HCT116 (cell line): Measurements from ENCODE around the gene CDKL1. TPM values are rescaled to one million over a fixed set of nuclear protein-coding genes. Genes with fewer than 3 reads are reported as not detected.

Experiments
- ATAC-seq: fragments of 200-7000 bp; cut with Tn5 transposase; 2 replicates; pipeline ENCODE4 v1.9.1; 2020; ENCODE audit warnings: mild to moderate bottlenecking, moderate library complexity
- BruUV-seq: library from RNA; stranded (reverse); fragments of 400-500 nt; replicated peaks from 2 replicates; lab custom pipeline; 2021; lab: Mats Ljungman, UMichigan
- CTCF ChIA-PET: fragments of 300-600 bp; sonication (Branson Sonifier 250); formaldehyde crosslinking; loops from one replicate; lab custom pipeline; 2021; ENCODE audit warnings: antibody characterized with exemption; lab: Charles Lee
- POLR2A ChIA-PET: fragments of 300-600, 350-600 bp; sonication (Branson Sonifier 250); formaldehyde crosslinking; loops from one replicate; lab custom pipeline; 2021; ENCODE audit warnings: antibody characterized with exemption; lab: Charles Lee
- RAD21 ChIA-PET, 2 experiments: fragments of 300-600 bp; sonication (Branson Sonifier 250); formaldehyde crosslinking; loops; one replicate each; lab custom pipeline; 2023; ENCODE audit warnings: low total read pairs in 2 of 2; ENCODE audit not compliant: uncharacterized antibody in 2 of 2, unreplicated experiment in 2 of 2, low non-redundant PET in 1 of 2; lab: Charles Lee
- DNase-seq: peaks from one replicate; pipeline ENCODE4 v3.0.0-alpha.2; 2010; ENCODE audit warnings: low read depth, low spot score
- H2AFZ ChIP-seq: fragments of 200-600 bp; shearing (Covaris generic), sonication (generic); 2 replicates; pipeline ENCODE4 v1.6.1; 2017; ENCODE audit warnings: low read depth, mixed run types, mixed read lengths, antibody characterized with exemption, low read length; ENCODE audit not compliant: poor library complexity, severe bottlenecking
- H3K27ac ChIP-seq: 2 replicates; pipeline ENCODE4 v1.5.1; 2012; ENCODE audit warnings: low read depth, low read length
- H3K27me3 ChIP-seq: fragments of 200-600 bp; sonication (generic); 2 replicates; pipeline ENCODE4 v1.6.1; 2016; ENCODE audit warnings: mixed run types, low read length, mixed read lengths; ENCODE audit not compliant: insufficient read depth
- H3K36me3 ChIP-seq, 2 experiments: fragments of 200-500 bp in 1 of 2; fragments of 200-600 bp in 1 of 2; sonication (Bioruptor generic) in 1 of 2; sonication (generic) in 1 of 2; 2 replicates each; pipeline versions ENCODE4 v1.5.1 to v1.6.1; 2014 to 2016; ENCODE audit warnings: low read length in 2 of 2, inconsistent platforms in 1 of 2, mixed read lengths in 1 of 2, mixed run types in 1 of 2; ENCODE audit not compliant: insufficient read depth in 2 of 2, control insufficient read depth in 1 of 2
- H3K4me1 ChIP-seq, 2 experiments: fragments of 200-600 bp in 1 of 2; sonication (generic) in 1 of 2; 2 replicates each; pipeline versions ENCODE4 v1.5.1 to v1.6.1; 2012 to 2017; ENCODE audit warnings: low read length in 2 of 2, inconsistent platforms in 1 of 2, mild to moderate bottlenecking in 1 of 2, mixed read lengths in 1 of 2, mixed run types in 1 of 2, moderate library complexity in 1 of 2; ENCODE audit not compliant: insufficient read depth in 2 of 2, control insufficient read depth in 1 of 2
- H3K4me2 ChIP-seq: fragments of 200-600 bp; sonication (generic); 2 replicates; pipeline ENCODE4 v1.6.1; 2017; ENCODE audit warnings: mixed run types, low read length, mixed read lengths
- H3K4me3 ChIP-seq, 2 experiments: fragments of 200-600 bp in 1 of 2; sonication (generic) in 1 of 2; replicated peaks in 1 of 2; 2 replicates each; pipeline ENCODE4 v1.5.1; 2011 to 2016; ENCODE audit warnings: low read length in 2 of 2, control low read depth in 1 of 2, low read depth in 1 of 2, mild to moderate bottlenecking in 1 of 2, mixed read lengths in 1 of 2, mixed run types in 1 of 2
- H3K79me2 ChIP-seq: fragments of 200-600 bp; sonication (generic); 2 replicates; pipeline ENCODE4 v1.6.1; 2017; ENCODE audit warnings: mild to moderate bottlenecking, mixed run types, low read length, moderate library complexity, mixed read lengths; ENCODE audit not compliant: insufficient read depth
- H3K9ac ChIP-seq: fragments of 200-600 bp; sonication (generic); 2 replicates; pipeline ENCODE4 v1.6.1; 2016; ENCODE audit warnings: low read length, mixed read lengths
- H3K9me2 ChIP-seq: fragments of 200-600 bp; sonication (generic), shearing (Covaris generic); 2 replicates; pipeline ENCODE4 v1.6.1; 2017; ENCODE audit warnings: mixed run types, mild to moderate bottlenecking, moderate library complexity; ENCODE audit not compliant: insufficient read depth
- H3K9me3 ChIP-seq, 2 experiments: fragments of 200-500 bp in 1 of 2; fragments of 200-600 bp in 1 of 2; sonication (Bioruptor generic) in 1 of 2; sonication (generic) in 1 of 2; 2 replicates each; pipeline ENCODE4 v1.6.1; 2014 to 2017; ENCODE audit warnings: low read length in 2 of 2, mixed read lengths in 2 of 2, inconsistent platforms in 1 of 2, low read depth in 1 of 2, mild to moderate bottlenecking in 1 of 2, mixed run types in 1 of 2, moderate library complexity in 1 of 2; ENCODE audit not compliant: control insufficient read depth in 1 of 2, insufficient read depth in 1 of 2
- H4K20me1 ChIP-seq: fragments of 200-600 bp; sonication (generic), shearing (Covaris generic); 2 replicates; pipeline ENCODE4 v1.6.1; 2017; ENCODE audit warnings: mixed run types, mild to moderate bottlenecking, moderate library complexity; ENCODE audit not compliant: insufficient read depth
- CBX3 ChIP-seq: IDR thresholded peaks from 2 replicates; pipeline ENCODE4 v1.6.1; 2012; ENCODE audit warnings: low read depth
- CTCF ChIP-seq, 3 experiments: fragments of 200-600 bp in 1 of 3; sonication (generic) in 1 of 3; IDR thresholded peaks in 2 of 3; conservative IDR thresholded peaks in 1 of 3; 2 replicates each; pipeline ENCODE4 v1.5.1; 2012 to 2017; ENCODE audit warnings: low read depth in 2 of 3, low read length in 2 of 3, antibody characterized with exemption in 1 of 3, borderline replicate concordance in 1 of 3, control low read depth in 1 of 3, mild to moderate bottlenecking in 1 of 3, mixed read lengths in 1 of 3, mixed run types in 1 of 3, moderate library complexity in 1 of 3; ENCODE audit not compliant: insufficient read depth in 1 of 3
- EGR1 ChIP-seq: IDR thresholded peaks from 2 replicates; pipeline ENCODE4 v1.6.1; 2012; ENCODE audit warnings: low read depth
- ELF1 ChIP-seq: IDR thresholded peaks from 2 replicates; pipeline ENCODE4 v1.6.1; 2012; ENCODE audit warnings: low read depth, borderline replicate concordance
- EZH2 ChIP-seq: fragments of 200-600 bp; sonication (generic); IDR thresholded peaks from 2 replicates; pipeline ENCODE4 v1.6.1; 2017; ENCODE audit warnings: antibody characterized with exemption, mixed run types
- FOSL1 ChIP-seq: IDR thresholded peaks from 2 replicates; pipeline ENCODE4 v1.6.1; 2012; ENCODE audit warnings: low read depth
- JUND ChIP-seq: IDR thresholded peaks from 2 replicates; pipeline ENCODE4 v1.6.1; 2012
- POLR2A ChIP-seq: IDR thresholded peaks from 2 replicates; pipeline ENCODE4 v1.7.0; 2011; ENCODE audit warnings: borderline replicate concordance; ENCODE audit not compliant: insufficient read depth, insufficient read length; ENCODE audit errors: extremely low read depth
- RAD21 ChIP-seq: IDR thresholded peaks from 2 replicates; pipeline ENCODE4 v1.6.1; 2012; ENCODE audit warnings: low read depth, mild to moderate bottlenecking
- REST ChIP-seq: IDR thresholded peaks from 2 replicates; pipeline ENCODE4 v1.6.1; 2012; ENCODE audit warnings: low read depth
- TCF7L2 ChIP-seq: IDR thresholded peaks from 2 replicates; pipeline ENCODE4 v1.7.0; 2011; ENCODE audit warnings: borderline replicate concordance, inconsistent platforms; ENCODE audit not compliant: insufficient read depth, insufficient read length; ENCODE audit errors: extremely low read depth
- ZBTB33 ChIP-seq: IDR thresholded peaks from 2 replicates; pipeline ENCODE4 v1.6.1; 2011; ENCODE audit warnings: mild to moderate bottlenecking, low read length, moderate library complexity; ENCODE audit not compliant: insufficient replicate concordance; ENCODE audit errors: extremely low read depth
- ZFX ChIP-seq: fragments of 450-650 bp; IDR thresholded peaks from 2 replicates; pipeline ENCODE4 v1.6.1; 2017
- intact Hi-C: fragments of 100-400 bp; cut with micrococcal nuclease; formaldehyde crosslinking; loops from 2 replicates; pipeline ENCODE4 v1.10.0; 2022
- total RNA-seq: library from RNA; stranded (reverse); gene quantifications from one replicate; pipeline ENCODE4 v1.2.1, GENCODE V29; 2021; ENCODE audit not compliant: unreplicated experiment

Gene CDKL1
- total RNA-seq, 1 experiment from 2014 or later, result 7.1 TPM

- ATAC-seq, result no peak
- peaks cover 10 to 31% of the 10 kb centered on the region in 2 experiments for H3K4me1 ChIP-seq
- POLR2A ChIA-PET, result no interaction called here
- CTCF ChIA-PET, result no interaction called here
- no peak for DNase-seq
- no peaks in the 10 kb centered on the region for H4K20me1 ChIP-seq
- H3K9ac ChIP-seq, result no peak overlapping the region
- H3K27ac ChIP-seq, result no peak overlapping the region
- H3K4me2 ChIP-seq, result no peak overlapping the region
- H3K27me3 ChIP-seq, result no peaks in the 10 kb centered on the region
- BruUV-seq, result no TSS peak
- H3K9me2 ChIP-seq, result no peaks in the 10 kb centered on the region
- no peaks in the 10 kb centered on the region for H3K36me3 ChIP-seq
- RAD21 ChIA-PET, result interaction anchor here in 1 of 2 experiments (1.2 kb wide), 1 partner anchor 73 kb away, joined by 4 read pairs; no protein-coding TSS in a partner anchor
- H3K9me3 ChIP-seq, result no peaks in the 10 kb centered on the region
- no peak for TF ChIP-seq JUND
- no peak for TF ChIP-seq FOSL1
- no peak for TF ChIP-seq CTCF (IDR thresholded peaks at IDR 0.05 in 2 of 3, conservative IDR thresholded peaks at IDR 0.05 in 1 of 3; ENCODE audit: borderline replicate concordance in 1 of 3, insufficient read depth in 1 of 3, low read depth in 2 of 3, low read length in 2 of 3)
- TF ChIP-seq EZH2, result no peak
- TF ChIP-seq REST, result no peak
- no peak for TF ChIP-seq POLR2A
- no peak for TF ChIP-seq EGR1
- TF ChIP-seq CBX3, result no peak
- no peak for TF ChIP-seq ZBTB33
- no peak for TF ChIP-seq ZFX
- TF ChIP-seq ELF1, result no peak
- TF ChIP-seq TCF7L2, result no peak
- TF ChIP-seq RAD21, result no peak
- TF ChIP-seq, all 23 proteins: peak for 0
- intact Hi-C loops, result loop anchor here (5.0 kb wide), 1 partner anchor 72 kb away; no protein-coding TSS in a partner anchor
- Histone ChIP-seq H3K4me3 (no peak overlapping the region), H2AFZ (no peak overlapping the region), H3K79me2 (no peaks in the 10 kb centered on the region)
These were observed 2.0 kb downstream of the CDKL1 start for GRCh38 chr14:50394713-50395112.
